Psoas muscle (tissue), 8 donors: ENCODE data around the gene CNOT4. TPM values are rescaled to one million over a fixed set of nuclear protein-coding genes. Genes with fewer than 3 reads are reported as not detected.

Source experiments
- ATAC-seq, 4 donors: fragments of 200-7000 bp; cut with Tn5 transposase; one replicate each; pipeline ENCODE4 v1.9.1; 2020; ENCODE audit warnings: moderate library complexity in 3 of 4, mild to moderate bottlenecking in 2 of 4
- DNase-seq, 2 donors: peaks; one replicate each; pipeline ENCODE4 v3.0.0-alpha.2; 2020
- H3K27ac ChIP-seq: fragments of 200-600 bp; one replicate; pipeline ENCODE4 v1.8.0; 2022
- H3K27me3 ChIP-seq, 3 donors: fragments of 200-600 bp in 1 of 3; one replicate each; pipeline versions ENCODE4 v1.6.1 to v1.8.0; 2013 to 2022; ENCODE audit warnings: low read length in 2 of 3, mild to moderate bottlenecking in 2 of 3, moderate library complexity in 1 of 3; ENCODE audit not compliant: insufficient read depth in 3 of 3
- H3K36me3 ChIP-seq, 2 donors: fragments of 200-600 bp in 1 of 2; one replicate each; pipeline versions ENCODE4 v1.6.1 to v1.8.0; 2013 to 2022; ENCODE audit warnings: low read depth in 1 of 2, mild to moderate bottlenecking in 1 of 2, moderate library complexity in 1 of 2; ENCODE audit not compliant: insufficient read depth in 1 of 2
- H3K4me1 ChIP-seq: fragments of 200-600 bp; one replicate; pipeline ENCODE4 v1.8.0; 2022
- H3K4me3 ChIP-seq: fragments of 200-600 bp; one replicate; pipeline ENCODE4 v1.8.0; 2022; ENCODE audit warnings: mild to moderate bottlenecking
- H3K9me3 ChIP-seq: fragments of 200-600 bp; one replicate; pipeline ENCODE4 v1.8.0; 2022
- CTCF ChIP-seq: fragments of 200-600 bp; IDR thresholded peaks from one replicate; pipeline ENCODE4 v1.8.0; 2022; ENCODE audit warnings: antibody characterized with exemption
- WGBS, 3 donors: extraction: QIAGEN DNeasy Blood & Tissue Kit; methylation state at CpG; one replicate each; pipeline versions ENCODE4 v1.1.6 to v1.1.7; 2013; 5-methylcytosine and 5-hydroxymethylcytosine counted together
- intact Hi-C, 2 donors: fragments of 100-400 bp; cut with DNase I; formaldehyde crosslinking; loops; one replicate each; pipeline versions ENCODE4 v1.11.0 to v1.14.2; 2022
- polyA plus RNA-seq, 3 donors: library from polyadenylated mRNA; stranded (reverse); fragments of 200-250 nt; gene quantifications; one replicate each; pipeline ENCODE4 v1.2.3, GENCODE V29; 2013
- total RNA-seq, 4 donors: library from RNA; stranded (reverse); fragmentation: NEBNext Ultra II Directional in 2 of 4; extraction: Animal tissue kit (Norgen Biotek cat#: 25700) in 2 of 4; gene quantifications; one replicate each; pipeline versions ENCODE4 v1.2.1 to v1.2.4, GENCODE V29; 2021 to 2023
- donor health status: healthy with polysubstance abuse.
- donor health status: DM: no; HTN: no; CAD: no; lungs with moderate emphysema.
- donor health status: Bipolar disorder and iron deficiency.
- donor health status: healthy.
- donor health status: DM: yes; HTN: yes; CAD: no.
- donor health status: DM: no; HTN: no; CAD: no.
- donor health status: DM: no; HTN: no; CAD: no.
- donor health status: DM: yes; HTN: yes; CAD: no.

CNOT4 gene
- total and polyA plus RNA-seq, 7 donors: 8.3 to 43.7 (median 27.6) TPM

GRCh38 chr7:135313971-135314370 is 195.9 kb downstream of the CNOT4 start:
- 73 to 80% (median 76%) methylated on average over 10 of the region's 10 CpGs for WGBS, 3 donors
- Histone ChIP-seq H3K4me3 (no peak overlapping the region), H3K36me3 (no peaks in the 10 kb centered on the region), H3K27me3 (no peaks in the 10 kb centered on the region), H3K4me1 (no peaks in the 10 kb centered on the region), H3K9me3 (no peaks in the 10 kb centered on the region), H3K27ac (no peak overlapping the region)
- ATAC-seq: no peak
- DNase-seq: no peak
- intact Hi-C loops: no loop called here
- no peak for TF ChIP-seq CTCF

Other genes with a start within 250 kb of the CNOT4 start
- 10 to 100 TPM; 15.7 to 20.8 (median 18.8) TPM for gene NUP205, start 47.8 kb upstream of the CNOT4 start, total RNA-seq
- 10 to 100 TPM; 16.5 to 22.7 (median 22.0) TPM for gene NUP205, start 47.8 kb upstream of the CNOT4 start, polyA plus RNA-seq
- gene STMP1, start 152.4 kb upstream of the CNOT4 start, total RNA-seq: 10 to 100 TPM; 23.9 to 28.0 (median 24.9) TPM
- 10 to 100 TPM; 17.1 to 42.0 (median 25.8) TPM for gene STMP1, start 152.4 kb upstream of the CNOT4 start, polyA plus RNA-seq
- not detected for gene SLC13A4, start 218.1 kb upstream of the CNOT4 start, total RNA-seq
- under 1 TPM; 0.01 to 0.08 (median 0.03) TPM for gene SLC13A4, start 218.1 kb upstream of the CNOT4 start, polyA plus RNA-seq
- 1 to 10 TPM in 1 of 4 donors, under 1 TPM in 1, not detected in 2; 0.42 to 1.8 TPM for gene FAM180A, start 238.7 kb upstream of the CNOT4 start, total RNA-seq
- gene FAM180A, start 238.7 kb upstream of the CNOT4 start, polyA plus RNA-seq: under 1 TPM; 0.07 to 0.13 (median 0.12) TPM